Left lung (tissue), 10 donors: ENCODE results near the gene PSG3. TPM values are rescaled to one million over a fixed set of nuclear protein-coding genes. Genes with fewer than 3 reads are reported as not detected.
A peak's percentile ranks its signal among the peaks of the same experiment; 100 is the strongest.
"Not testable (repeated sequence)": the region's sequence is repeated elsewhere in the genome, so short reads cannot be mapped to it uniquely, and the experiment has no call there.

Source experiments
- ATAC-seq: fragments of 200-7000 bp; cut with Tn5 transposase; one replicate; pipeline ENCODE4 v1.9.1; 2020; ENCODE audit warnings: moderate library complexity
- DNase-seq, 4 donors: peaks; one replicate each; pipeline ENCODE4 v3.0.0-alpha.2; 2013 to 2020
- H3K27ac ChIP-seq, 2 donors: fragments of 200-600 bp; sonication (generic) in 1 of 2; one replicate each; pipeline versions ENCODE4 v1.5.0 to v1.8.0; 2020 to 2021
- H3K27me3 ChIP-seq, 2 donors: fragments of 200-600 bp; sonication (generic) in 1 of 2; one replicate each; pipeline versions ENCODE4 v1.5.0 to v1.8.0; 2020 to 2021
- H3K36me3 ChIP-seq, 2 donors: fragments of 200-600 bp; sonication (generic) in 1 of 2; one replicate each; pipeline versions ENCODE4 v1.5.0 to v1.8.0; 2020 to 2021
- H3K4me1 ChIP-seq, 2 donors: fragments of 200-600 bp; one replicate each; pipeline ENCODE4 v1.8.0; 2021
- H3K4me3 ChIP-seq, 2 donors: fragments of 200-600 bp; sonication (generic) in 1 of 2; one replicate each; pipeline versions ENCODE4 v1.5.0 to v1.8.0; 2020 to 2021; ENCODE audit warnings: mild to moderate bottlenecking in 1 of 2
- H3K9me3 ChIP-seq, 2 donors: fragments of 200-600 bp; sonication (generic) in 1 of 2; one replicate each; pipeline versions ENCODE4 v1.5.0 to v1.8.0; 2020 to 2021
- intact Hi-C, 2 donors: fragments of 100-400 bp; cut with DNase I; formaldehyde crosslinking; loops; one replicate each; pipeline versions ENCODE4 v1.11.2 to v1.14.2; 2022
- polyA plus RNA-seq, 6 donors: library from polyadenylated mRNA; unstranded; fragments of 120-200 nt; gene quantifications; one replicate each; pipeline ENCODE4 v1.2.1, GENCODE V29; 2013; ENCODE audit not compliant: insufficient read length in 6 of 6
- total RNA-seq, 2 donors: library from RNA; stranded (reverse); fragmentation: NEBNext Ultra II Directional; extraction: Animal tissue kit (Norgen Biotek cat#: 25700); gene quantifications; one replicate each; pipeline ENCODE4 v1.2.1, GENCODE V29; 2021
- TF ChIP-seq, protein P1 (sequence below), 2 donors: fragments of 200-600 bp; sonication (generic) in 1 of 2; IDR thresholded peaks; one replicate each; pipeline versions ENCODE4 v1.5.0 to v1.8.0; 2021; ENCODE audit warnings: antibody characterized with exemption in 2 of 2
- donor health status: DM: no; HTN: yes; CAD: no.
- donor health status: DM: no; HTN: no; CAD: no.

PSG3 gene
- total and polyA plus RNA-seq, 8 donors, result 0.10 to 0.73 (median 0.14) TPM; not detected in 5

DNA sequence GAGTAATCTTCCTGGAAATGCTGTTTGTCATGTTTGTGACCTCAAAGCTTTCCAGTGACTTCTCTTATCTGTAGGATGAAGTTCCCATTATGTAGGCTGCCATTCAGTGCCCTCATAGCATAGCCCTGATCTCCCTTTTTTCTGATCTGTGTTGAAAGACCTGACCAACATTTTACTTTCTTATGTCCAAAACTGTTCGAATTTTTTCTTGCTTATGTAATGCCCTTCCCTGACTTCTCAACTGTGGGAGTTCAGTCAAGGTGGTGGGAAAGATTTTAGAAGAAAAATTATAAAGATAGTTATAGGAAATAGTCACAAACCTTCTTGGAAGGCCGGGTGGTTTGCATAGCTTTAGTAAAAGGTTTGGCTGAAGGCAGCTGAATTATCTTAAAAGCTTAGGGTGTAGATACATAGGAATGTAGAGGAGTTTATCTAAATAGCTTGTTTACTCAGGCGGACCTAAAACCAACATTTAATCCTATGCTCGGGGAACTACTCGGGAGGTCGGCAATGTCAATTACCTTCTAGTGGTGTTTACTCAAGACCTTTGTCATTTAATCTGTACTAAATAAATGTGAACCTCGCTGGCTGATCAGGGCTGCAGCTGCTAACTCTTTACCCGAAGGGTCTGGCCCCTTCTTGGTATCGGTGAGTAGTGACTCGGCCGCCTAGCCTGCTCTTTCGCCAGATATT is 44.3 kb downstream of the PSG3 start:
- Histone ChIP-seq H3K4me3 (no peak overlapping the region), H3K36me3 (no peaks in the 10 kb centered on the region), H3K9me3 (peaks cover 0 to 1% of the 10 kb centered on the region in 2 donors), H3K4me1 (no peaks in the 10 kb centered on the region), H3K27ac (no peak overlapping the region), H3K27me3 (peaks cover 5 to 46% of the 10 kb centered on the region in 2 donors)
- intact Hi-C loops, result no loop called here
- TF ChIP-seq, protein P1, sequence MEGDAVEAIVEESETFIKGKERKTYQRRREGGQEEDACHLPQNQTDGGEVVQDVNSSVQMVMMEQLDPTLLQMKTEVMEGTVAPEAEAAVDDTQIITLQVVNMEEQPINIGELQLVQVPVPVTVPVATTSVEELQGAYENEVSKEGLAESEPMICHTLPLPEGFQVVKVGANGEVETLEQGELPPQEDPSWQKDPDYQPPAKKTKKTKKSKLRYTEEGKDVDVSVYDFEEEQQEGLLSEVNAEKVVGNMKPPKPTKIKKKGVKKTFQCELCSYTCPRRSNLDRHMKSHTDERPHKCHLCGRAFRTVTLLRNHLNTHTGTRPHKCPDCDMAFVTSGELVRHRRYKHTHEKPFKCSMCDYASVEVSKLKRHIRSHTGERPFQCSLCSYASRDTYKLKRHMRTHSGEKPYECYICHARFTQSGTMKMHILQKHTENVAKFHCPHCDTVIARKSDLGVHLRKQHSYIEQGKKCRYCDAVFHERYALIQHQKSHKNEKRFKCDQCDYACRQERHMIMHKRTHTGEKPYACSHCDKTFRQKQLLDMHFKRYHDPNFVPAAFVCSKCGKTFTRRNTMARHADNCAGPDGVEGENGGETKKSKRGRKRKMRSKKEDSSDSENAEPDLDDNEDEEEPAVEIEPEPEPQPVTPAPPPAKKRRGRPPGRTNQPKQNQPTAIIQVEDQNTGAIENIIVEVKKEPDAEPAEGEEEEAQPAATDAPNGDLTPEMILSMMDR (IDR thresholded peaks at IDR 0.05), result no peak
- ATAC-seq (no peak), DNase-seq (no peak)

DNA sequence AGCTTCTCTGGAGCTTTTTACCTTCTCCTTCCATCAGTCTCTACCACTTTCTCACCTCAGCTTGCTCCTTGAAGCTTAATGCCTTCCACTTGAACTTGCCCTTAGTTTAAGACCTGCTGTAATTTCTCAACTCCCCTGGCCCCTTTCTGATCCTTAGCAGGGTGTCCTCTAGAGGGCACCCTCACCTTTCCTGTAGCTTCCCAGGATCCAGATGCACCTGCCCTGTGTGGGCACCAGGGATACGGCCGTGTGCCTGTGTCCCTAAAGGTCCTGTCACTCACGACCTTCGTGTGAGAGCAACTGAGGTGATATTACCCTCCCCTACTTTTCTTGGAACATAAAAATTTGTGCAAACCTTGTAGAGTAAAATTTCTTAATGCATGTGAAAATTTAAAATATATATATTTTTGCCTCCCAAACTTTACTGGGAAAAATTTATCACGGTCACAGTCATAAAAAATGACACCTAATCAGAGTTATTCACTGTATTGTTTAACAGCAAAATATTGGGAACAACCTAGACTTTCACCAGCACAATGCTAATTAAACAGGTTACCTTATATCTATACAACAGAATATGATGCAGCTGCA is 46.4 kb downstream of the PSG3 start:
- DNase-seq, result peak in 1 of 4 donors; percentile 0

DNA sequence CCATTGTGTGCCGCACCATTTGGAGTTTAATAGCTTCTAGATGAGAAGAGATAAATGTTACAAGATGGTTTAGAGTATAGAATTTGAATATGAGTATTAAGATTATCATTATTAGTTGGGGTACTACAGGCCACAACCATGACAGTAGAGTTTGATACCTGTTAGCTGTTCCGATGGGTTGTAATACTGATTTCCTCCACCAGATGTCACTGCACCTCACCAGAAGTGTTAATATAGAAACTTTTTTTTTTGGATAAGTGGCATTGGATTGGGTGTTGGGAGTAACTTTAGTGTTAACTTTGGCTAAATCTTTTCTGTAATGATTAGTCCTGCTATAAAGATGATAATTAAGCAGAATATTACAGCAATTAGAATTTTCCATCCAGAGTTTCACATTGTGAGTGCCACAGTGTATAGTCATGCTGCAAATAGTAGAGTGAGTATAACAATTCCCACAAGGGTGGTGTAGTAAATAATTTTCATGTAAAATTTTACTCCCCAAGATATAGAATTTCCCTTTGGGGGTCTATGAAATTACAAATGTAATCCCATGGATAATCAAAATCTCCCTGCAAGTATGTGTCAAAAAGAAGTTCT is 56.3 kb downstream of the PSG3 start:
- Histone ChIP-seq H3K9me3 (peaks cover 0 to 54% of the 10 kb centered on the region in 2 donors), H3K4me1 (no peaks in the 10 kb centered on the region), H3K27me3 (no peaks in the 10 kb centered on the region), H3K4me3 (no peak overlapping the region), H3K27ac (no peak overlapping the region), H3K36me3 (no peaks in the 10 kb centered on the region)
- no peak for ATAC-seq
- no peak for DNase-seq
- TF ChIP-seq, protein P1 (IDR thresholded peaks at IDR 0.05), result peak; percentile 49 to 51
- intact Hi-C loops, result no loop called here

More for the DNA sequence above, 46.4 kb downstream of the PSG3 start:
- Histone ChIP-seq H3K4me1 (no peaks in the 10 kb centered on the region), H3K9me3 (peaks cover 0 to 1% of the 10 kb centered on the region in 2 donors), H3K36me3 (no peaks in the 10 kb centered on the region), H3K4me3 (no peak overlapping the region), H3K27me3 (peaks cover 5 to 46% of the 10 kb centered on the region in 2 donors), H3K27ac (no peak overlapping the region)
- peak; percentile 60 for ATAC-seq
- TF ChIP-seq, protein P1 (IDR thresholded peaks at IDR 0.05), result peak in 1 of 2 donors; percentile 18
- intact Hi-C loops, result no loop called here

DNA sequence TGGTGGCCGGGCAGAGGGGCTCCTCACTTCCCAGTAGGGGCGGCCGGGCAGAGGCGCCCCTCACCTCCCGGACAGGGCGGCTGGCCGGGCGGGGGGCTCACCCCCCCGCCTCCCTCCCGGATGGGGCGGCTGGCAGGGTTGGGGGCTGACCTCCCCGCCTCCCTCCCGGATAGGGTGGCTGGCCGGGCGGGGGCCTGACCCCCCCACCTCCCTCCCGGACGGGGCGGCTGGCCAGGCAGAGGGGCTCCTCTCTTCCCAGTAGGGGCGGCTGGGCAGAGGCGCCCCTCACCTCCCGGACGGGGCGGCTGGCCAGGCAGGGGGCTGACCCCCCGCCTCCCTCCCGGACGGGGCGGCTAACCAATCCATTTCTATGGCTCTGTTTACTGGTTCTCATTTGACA is 64.0 kb downstream of the PSG3 start:
- H3K27ac ChIP-seq, DNase-seq, ATAC-seq, intact Hi-C loops, H3K4me1 ChIP-seq, H3K27me3 ChIP-seq, H3K36me3 ChIP-seq, H3K4me3 ChIP-seq: not testable (repeated sequence)
- H3K9me3 ChIP-seq, result peaks cover 0 to 13% of the 10 kb centered on the region in 2 donors

DNA sequence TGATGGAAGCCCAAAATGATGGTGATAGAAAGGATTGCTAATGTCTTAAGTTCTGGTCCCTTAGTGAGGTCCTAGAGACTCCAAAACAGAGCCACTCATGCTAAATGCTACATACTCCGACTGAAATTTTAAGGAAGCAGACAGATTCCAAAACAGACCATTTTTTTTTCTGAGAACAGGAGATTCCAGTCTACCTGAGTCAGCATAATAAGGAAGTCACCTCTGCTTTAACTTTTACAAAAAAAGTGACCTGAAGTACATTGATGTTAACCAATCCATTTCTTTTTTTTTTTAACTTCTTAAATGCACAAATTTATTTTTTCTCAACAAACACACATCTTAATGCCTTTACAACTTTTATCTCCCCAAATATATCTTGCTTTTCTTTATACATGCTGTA is 65.7 kb downstream of the PSG3 start:
- DNase-seq, ATAC-seq, intact Hi-C loops, H3K4me3 ChIP-seq, H3K36me3 ChIP-seq, H3K27ac ChIP-seq, H3K4me1 ChIP-seq, H3K27me3 ChIP-seq: not testable (repeated sequence)
- peaks cover 0 to 13% of the 10 kb centered on the region in 2 donors for H3K9me3 ChIP-seq

Other genes with a start within 250 kb of the PSG3 start
- gene CEACAM1, start 212.0 kb downstream of the PSG3 start, total RNA-seq, result 10 to 100 TPM; 12.4 to 24.0 TPM
- 1 to 10 TPM; 5.6 to 7.9 (median 6.6) TPM for gene CEACAM1, start 212.0 kb downstream of the PSG3 start, polyA plus RNA-seq
- gene CEACAM8, start 145.6 kb downstream of the PSG3 start, total RNA-seq, result 1 to 10 TPM in 1 of 2 donors, under 1 TPM in 1; 0.16 to 2.6 TPM
- gene CEACAM8, start 145.6 kb downstream of the PSG3 start, polyA plus RNA-seq, result under 1 TPM; 0.14 to 0.70 (median 0.36) TPM
- gene PSG8, start 25.2 kb upstream of the PSG3 start, total RNA-seq, result not detected
- under 1 TPM in 3 of 6 donors, not detected in 3; 0.08 to 0.21 (median 0.15) TPM for gene PSG8, start 25.2 kb upstream of the PSG3 start, polyA plus RNA-seq
- gene PSG1, start 139.2 kb upstream of the PSG3 start, total RNA-seq, result not detected
- gene PSG1, start 139.2 kb upstream of the PSG3 start, polyA plus RNA-seq, result 1 to 10 TPM in 1 of 6 donors, not detected in 5; 1.1 TPM
- gene PSG6, start 177.4 kb upstream of the PSG3 start, total RNA-seq, result not detected
- under 1 TPM in 1 of 6 donors, not detected in 5; 0.21 TPM for gene PSG6, start 177.4 kb upstream of the PSG3 start, polyA plus RNA-seq
- not detected for gene PSG7, start 196.7 kb upstream of the PSG3 start, total RNA-seq
- gene PSG7, start 196.7 kb upstream of the PSG3 start, polyA plus RNA-seq, result not detected